H1 (cell line): ENCODE measurements around the gene PHLPP1. TPM values are rescaled to one million over a fixed set of nuclear protein-coding genes. Genes with fewer than 3 reads are reported as not detected.

ENCODE experiments used
- CTCF ChIA-PET: fragments of 300-600 bp; sonication (Branson Sonifier 250); formaldehyde crosslinking; loops from one replicate; lab custom pipeline; 2021; ENCODE audit not compliant: partially characterized antibody; lab: Charles Lee
- POLR2A ChIA-PET: fragments of 300-600 bp; sonication (Branson Sonifier 250); formaldehyde crosslinking; loops from one replicate; lab custom pipeline; 2021; ENCODE audit warnings: inconsistent platforms; ENCODE audit not compliant: partially characterized antibody; lab: Charles Lee
- DNase-seq, 2 experiments: peaks; one replicate each; pipeline versions ENCODE4 v3.0.0 to v3.0.0-alpha.2; 2010 to 2022; ENCODE audit warnings: low spot score in 2 of 2, low read depth in 1 of 2, mixed read lengths in 1 of 2
- FAIRE-seq: peaks from 2 replicates; lab custom pipeline; 2011; peaks lifted over from hg19 to GRCh38; lab: Jason Lieb, UNC
- H2AFZ ChIP-seq: 2 replicates; pipeline ENCODE4 v1.8.1; 2012; ENCODE audit warnings: low read length, inconsistent platforms
- H2AK5ac ChIP-seq: 2 replicates; pipeline ENCODE4 v1.6.1; 2013; ENCODE audit warnings: low read depth, low read length
- H2BK120ac ChIP-seq: replicated peaks from 2 replicates; pipeline ENCODE3; 2013; ENCODE audit warnings: low read depth, low read length, inconsistent platforms
- H2BK12ac ChIP-seq: 2 replicates; pipeline ENCODE4 v1.6.1; 2013; ENCODE audit warnings: low read depth, low read length
- H2BK15ac ChIP-seq: 2 replicates; pipeline ENCODE4 v1.6.1; 2013; ENCODE audit warnings: low read length
- H2BK20ac ChIP-seq: 2 replicates; pipeline ENCODE4 v1.6.1; 2013; ENCODE audit warnings: low read length
- H2BK5ac ChIP-seq: 2 replicates; pipeline ENCODE4 v1.6.1; 2013; ENCODE audit warnings: low read depth, low read length
- H3K14ac ChIP-seq: 2 replicates; pipeline ENCODE4 v1.6.1; 2013; ENCODE audit warnings: inconsistent platforms; ENCODE audit not compliant: insufficient read length
- H3K18ac ChIP-seq: 2 replicates; pipeline ENCODE4 v1.6.1; 2013; ENCODE audit warnings: low read length; ENCODE audit errors: extremely low read depth
- H3K23ac ChIP-seq: 2 replicates; pipeline ENCODE4 v1.6.1; 2013; ENCODE audit warnings: inconsistent platforms; ENCODE audit not compliant: insufficient read length
- H3K23me2 ChIP-seq: 2 replicates; pipeline ENCODE4 v1.6.1; 2013; ENCODE audit warnings: low read depth, low read length
- H3K27ac ChIP-seq: 2 replicates; pipeline ENCODE4 v1.6.1; 2011; ENCODE audit warnings: low read depth, low read length, inconsistent platforms
- H3K27me3 ChIP-seq, 4 experiments: replicated peaks in 1 of 4; 1 replicate in 1 of 4; 2 replicates in 3 of 4; pipeline versions ENCODE4 v1.6.1 to v1.8.1; 2011 to 2013; ENCODE audit warnings: low read length in 3 of 4, mild to moderate bottlenecking in 3 of 4, inconsistent platforms in 2 of 4, mixed read lengths in 2 of 4, moderate library complexity in 1 of 4; ENCODE audit not compliant: control insufficient read depth in 3 of 4, insufficient read depth in 3 of 4; ENCODE audit errors: extremely low read depth in 1 of 4
- H3K36me3 ChIP-seq, 4 experiments: 2 replicates each; pipeline versions ENCODE4 v1.6.1 to v1.8.1; 2011 to 2013; ENCODE audit warnings: mild to moderate bottlenecking in 4 of 4, low read length in 3 of 4, moderate library complexity in 2 of 4, control low read depth in 1 of 4, inconsistent platforms in 1 of 4; ENCODE audit not compliant: insufficient read depth in 4 of 4, control insufficient read depth in 2 of 4
- H3K4ac ChIP-seq: replicated peaks from 2 replicates; pipeline ENCODE3; 2013; ENCODE audit warnings: low read length, low read depth, mixed read lengths, inconsistent platforms; ENCODE audit not compliant: insufficient read length
- H3K4me1 ChIP-seq, 4 experiments: replicated peaks in 1 of 4; 1 replicate in 1 of 4; 2 replicates in 3 of 4; pipeline versions ENCODE4 v1.6.1 to v1.8.1; 2011 to 2013; ENCODE audit warnings: low read length in 3 of 4, inconsistent platforms in 2 of 4, mixed read lengths in 1 of 4; ENCODE audit not compliant: insufficient read depth in 4 of 4, control insufficient read depth in 3 of 4
- H3K4me2 ChIP-seq, 2 experiments: 2 replicates each; pipeline versions ENCODE4 v1.6.1 to v1.8.1; 2011 to 2013; ENCODE audit warnings: low read depth in 2 of 2, low read length in 2 of 2, control low read depth in 1 of 2, inconsistent platforms in 1 of 2, mild to moderate bottlenecking in 1 of 2; ENCODE audit not compliant: insufficient read depth in 1 of 2
- H3K4me3 ChIP-seq, 4 experiments: fragments of 200-600, 300-600 bp in 1 of 4; sonication (generic), shearing (Covaris generic), sonication (Bioruptor Twin) in 1 of 4; 2 replicates each; pipeline versions ENCODE4 v1.5.1 to v1.8.1; 2011 to 2016; ENCODE audit warnings: low read length in 4 of 4, low read depth in 3 of 4, control low read depth in 2 of 4, inconsistent platforms in 2 of 4, mild to moderate bottlenecking in 2 of 4, mixed read lengths in 1 of 4, moderate library complexity in 1 of 4; ENCODE audit not compliant: insufficient read depth in 2 of 4; ENCODE audit errors: extremely low read depth in 1 of 4
- H3K56ac ChIP-seq: replicated peaks from 2 replicates; pipeline ENCODE3; 2013; ENCODE audit warnings: low read depth, mild to moderate bottlenecking, mixed read lengths, low read length, inconsistent platforms; ENCODE audit not compliant: insufficient read length
- H3K79me1 ChIP-seq: 2 replicates; pipeline ENCODE4 v1.6.1; 2013; ENCODE audit warnings: low read depth, low read length, control low read depth
- H3K79me2 ChIP-seq, 2 experiments: 2 replicates each; pipeline versions ENCODE4 v1.6.1 to v1.8.1; 2012 to 2013; ENCODE audit warnings: low read length in 2 of 2, mild to moderate bottlenecking in 2 of 2, inconsistent platforms in 1 of 2; ENCODE audit not compliant: insufficient read depth in 2 of 2, control insufficient read depth in 1 of 2
- H3K9ac ChIP-seq, 4 experiments: replicated peaks in 1 of 4; 1 replicate in 1 of 4; 2 replicates in 3 of 4; pipeline versions ENCODE4 v1.6.1 to v1.8.1; 2011 to 2013; ENCODE audit warnings: low read depth in 3 of 4, low read length in 3 of 4, control low read depth in 2 of 4, mild to moderate bottlenecking in 2 of 4, moderate library complexity in 2 of 4, inconsistent platforms in 1 of 4; ENCODE audit errors: extremely low read depth in 1 of 4
- H3K9me3 ChIP-seq, 2 experiments: 2 replicates each; pipeline versions ENCODE4 v1.6.1 to v1.8.1; 2012 to 2013; ENCODE audit warnings: mild to moderate bottlenecking in 2 of 2, moderate library complexity in 2 of 2, control low read depth in 1 of 2, inconsistent platforms in 1 of 2, low read depth in 1 of 2, low read length in 1 of 2, mixed read lengths in 1 of 2; ENCODE audit not compliant: insufficient read depth in 2 of 2
- H4K20me1 ChIP-seq, 2 experiments: replicated peaks in 1 of 2; 2 replicates each; pipeline versions ENCODE3 to v1.8.1; 2011 to 2013; ENCODE audit warnings: inconsistent platforms in 2 of 2, low read length in 2 of 2, mild to moderate bottlenecking in 1 of 2; ENCODE audit not compliant: insufficient read depth in 2 of 2, control insufficient read depth in 1 of 2
- H4K5ac ChIP-seq: 2 replicates; pipeline ENCODE4 v1.6.1; 2013; ENCODE audit warnings: low read length, low read depth, mixed read lengths, inconsistent platforms; ENCODE audit not compliant: insufficient read length
- H4K8ac ChIP-seq: 2 replicates; pipeline ENCODE4 v1.8.0; 2013; ENCODE audit warnings: mild to moderate bottlenecking, moderate library complexity, low read length, inconsistent platforms; ENCODE audit not compliant: insufficient read depth; ENCODE audit errors: extremely low read depth
- H4K91ac ChIP-seq: replicated peaks from 2 replicates; pipeline ENCODE3; 2013; ENCODE audit warnings: low read length, mixed read lengths, inconsistent platforms; ENCODE audit not compliant: insufficient read length
- BRCA1 ChIP-seq: IDR thresholded peaks from 2 replicates; pipeline ENCODE4 v1.6.1; 2012; ENCODE audit warnings: low read depth, low read length, improper control_type of control experiment
- CHD1 ChIP-seq: IDR thresholded peaks from 2 replicates; pipeline ENCODE4 v1.6.1; 2012; ENCODE audit warnings: low read depth, low read length, improper control_type of control experiment
- CHD2 ChIP-seq: IDR thresholded peaks from 2 replicates; pipeline ENCODE4 v1.6.1; 2012; ENCODE audit warnings: low read length, improper control_type of control experiment
- CTBP2 ChIP-seq: IDR thresholded peaks from 2 replicates; pipeline ENCODE4 v1.7.0; 2011; ENCODE audit warnings: borderline replicate concordance, mild to moderate bottlenecking, moderate library complexity, mixed read lengths, low read length; ENCODE audit not compliant: insufficient read depth, insufficient read length
- EGR1 ChIP-seq: IDR thresholded peaks from 2 replicates; pipeline ENCODE4 v1.6.1; 2011; ENCODE audit warnings: low read depth, low read length, borderline replicate concordance
- EP300 ChIP-seq, 2 experiments: IDR thresholded peaks; 1 replicate in 1 of 2; 2 replicates in 1 of 2; pipeline ENCODE4 v1.6.1; 2011 to 2012; ENCODE audit warnings: low read depth in 2 of 2, low read length in 2 of 2, mild to moderate bottlenecking in 2 of 2, borderline replicate concordance in 1 of 2, inconsistent platforms in 1 of 2, moderate library complexity in 1 of 2
- EZH2 ChIP-seq: fragments of 200-600 bp; sonication (generic); IDR thresholded peaks from 2 replicates; pipeline ENCODE4 v1.7.1; 2012; ENCODE audit warnings: low read depth, mild to moderate bottlenecking, moderate library complexity, low read length, inconsistent platforms; ENCODE audit not compliant: severe bottlenecking
- JUND ChIP-seq: IDR thresholded peaks from 2 replicates; pipeline ENCODE4 v1.6.1; 2011; ENCODE audit warnings: mild to moderate bottlenecking, improper control_type of control experiment, low read length
- SAP30 ChIP-seq: fragments of 300-600 bp; sonication (generic); IDR thresholded peaks from 2 replicates; pipeline ENCODE4 v1.7.1; 2012; ENCODE audit warnings: low read length, moderate library complexity, mild to moderate bottlenecking, inconsistent platforms; ENCODE audit not compliant: insufficient read depth, insufficient replicate concordance
- TBP ChIP-seq: IDR thresholded peaks from 2 replicates; pipeline ENCODE4 v1.6.1; 2011; ENCODE audit warnings: low read depth, low read length, improper control_type of control experiment
- TCF12 ChIP-seq: IDR thresholded peaks from 2 replicates; pipeline ENCODE4 v1.6.1; 2011; ENCODE audit warnings: low read depth, mild to moderate bottlenecking, low read length
- TEAD4 ChIP-seq: IDR thresholded peaks from 2 replicates; pipeline ENCODE4 v1.6.1; 2012; ENCODE audit warnings: low read depth, low read length, inconsistent platforms, mixed read lengths
- USF2 ChIP-seq: IDR thresholded peaks from 2 replicates; pipeline ENCODE4 v1.6.1; 2011; ENCODE audit warnings: low read length, improper control_type of control experiment
- WGBS, 2 experiments: shearing (Covaris generic) in 1 of 2; methylation state at CpG; one replicate each; pipeline versions ENCODE4 v1.1.6 to v1.1.7; 2013 to 2015; ENCODE audit warnings: low lambda C conversion rate in 2 of 2, mixed read lengths in 2 of 2, inconsistent platforms in 1 of 2, low coverage in 1 of 2, missing lambda C conversion rate in 1 of 2; ENCODE audit not compliant: insufficient replicate concordance in 2 of 2, insufficient coverage in 1 of 2, insufficient read length in 1 of 2; ENCODE audit errors: extremely low coverage in 1 of 2, missing lambda C conversion rate in 1 of 2; 5-methylcytosine and 5-hydroxymethylcytosine counted together
- polyA plus RNA-seq, 7 experiments: library from polyadenylated mRNA; depleted of rRNA in 3 of 7; stranded (reverse) in 5 of 7; unstranded in 2 of 7; fragments of >200 nt in 5 of 7; fragments of 200-250 nt in 2 of 7; gene quantifications; 1 replicate in 5 of 7; 2 replicates in 1 of 7; 4 replicates in 1 of 7; pipeline versions ENCODE4 v1.2.1 to v1.2.3, GENCODE V29; 2011 to 2013; ENCODE audit warnings: missing spikeins in 2 of 7, mixed read lengths in 2 of 7
- total RNA-seq: library from RNA; stranded (reverse); fragmentation: NEBNext Ultra II Directional; extraction: Animal tissue kit (Norgen Biotek cat#: 25700); gene quantifications from 2 replicates; pipeline ENCODE4 v1.2.1, GENCODE V29; 2021

Gene PHLPP1
- total and polyA plus RNA-seq, 2 of the 8 experiments (the other 6 are each of a cell fraction or from before 2014, with no cell fraction given), result 28.0 to 66.3 TPM

- CTCF ChIA-PET, result interaction anchor here (0.9 to 2.4 kb wide), 9 partner anchors 9 to 32 kb away, joined by 3 to 7 read pairs (median 4); no protein-coding TSS in a partner anchor
- H4K20me1 ChIP-seq, result peaks cover 3 to 9% of the 10 kb centered on the region in 2 experiments
- 0 out of 2 replicates have a peak overlapping the region, but pooled peaks have one; percentile 44 for H2AK5ac ChIP-seq
- peaks cover 2% of the 10 kb centered on the region for H3K79me1 ChIP-seq
- no peak overlapping the region for H2BK12ac ChIP-seq
- no peak for TF ChIP-seq CTBP2
- no peak for TF ChIP-seq EGR1
- TF ChIP-seq JUND, result no peak
- TF ChIP-seq CHD1, result no peak
- TF ChIP-seq EZH2, result no peak
- TF ChIP-seq BRCA1, result no peak
- TF ChIP-seq SAP30, result no peak
- no peak for TF ChIP-seq TCF12
- no peak for TF ChIP-seq EP300 (IDR thresholded peaks at IDR 0.05; ENCODE audit: borderline replicate concordance in 1 of 2, low read depth in 2 of 2, low read length in 2 of 2)
- TF ChIP-seq USF2, result no peak
- no peak for TF ChIP-seq TEAD4
- no peak for TF ChIP-seq TBP
- TF ChIP-seq CHD2, result no peak
- H2BK120ac ChIP-seq, result no peak overlapping the region
- H3K9me3 ChIP-seq, result no peaks in the 10 kb centered on the region
- WGBS, 2 experiments, result 80% methylated on average over 3 of the region's 3 CpGs; no CpG with 5 or more reads in 1 of the 2 experiments
- no peak overlapping the region for H3K4ac ChIP-seq
- H3K4me3 ChIP-seq, result no peak overlapping the region
- H4K91ac ChIP-seq, result no peak overlapping the region
- no peak overlapping the region for H4K5ac ChIP-seq
- no peak overlapping the region for H3K56ac ChIP-seq
- no peak overlapping the region for H2AFZ ChIP-seq
- H3K23me2 ChIP-seq, result no peaks in the 10 kb centered on the region
- FAIRE-seq, result no peak
- H3K4me2 ChIP-seq, result peak overlapping the region in 1 of 2 experiments; percentile 16; a peak in 1 of 4 replicates
- no peak overlapping the region for H2BK5ac ChIP-seq
- H3K23ac ChIP-seq, result no peak overlapping the region
- no peaks in the 10 kb centered on the region; a peak in 1 of 8 replicates for H3K36me3 ChIP-seq
- no peak for DNase-seq
- no peak overlapping the region for H3K14ac ChIP-seq
- no peak overlapping the region for H3K9ac ChIP-seq
- no peak overlapping the region for H4K8ac ChIP-seq
- H3K18ac ChIP-seq, result no peak overlapping the region
- no peak overlapping the region for H2BK20ac ChIP-seq
- H3K79me2 ChIP-seq, result peaks cover 18 to 99% of the 10 kb centered on the region in 2 experiments; a peak in 3 of 4 replicates
- no peak overlapping the region for H2BK15ac ChIP-seq
- no peak overlapping the region for H3K27ac ChIP-seq
- H3K27me3 ChIP-seq, result no peaks in the 10 kb centered on the region
- POLR2A ChIA-PET, result no interaction called here
- peaks cover 0 to 10% (median 4%) of the 10 kb centered on the region in 4 experiments; a peak in 4 of 7 replicates for H3K4me1 ChIP-seq
Observed at GRCh38 chr18:62773691-62774090, 58.4 kb downstream of the PHLPP1 start.
